ENCODE data around the gene KLK4.

The KLK4 gene

GRCh38 chr19:50870417-50871089, 40.6 kb downstream of the KLK4 start:
- no peak overlapping the region for H3K27ac ChIP-seq
- H3K4me1 ChIP-seq, result no peaks in the 10 kb centered on the region
- no peaks in the 10 kb centered on the region for H3K9me3 ChIP-seq (ENCODE audit: control insufficient read depth, low read length)
- H3K4me3 ChIP-seq (ENCODE audit: low read depth, low read length), result no peak overlapping the region
- H2AFZ ChIP-seq, result no peak overlapping the region
- TF ChIP-seq CTCF (IDR thresholded peaks at IDR 0.05), result no peak
- no peaks in the 10 kb centered on the region for H3K36me3 ChIP-seq (ENCODE audit: control insufficient read depth, insufficient read depth, low read length)
- no peak overlapping the region for H3K4me2 ChIP-seq (ENCODE audit: low read length)
- H3K79me2 ChIP-seq, result no peaks in the 10 kb centered on the region
- H3K9ac ChIP-seq, result no peak overlapping the region
- H3K27me3 ChIP-seq (ENCODE audit: control insufficient read depth, insufficient read depth, low read length), result no peaks in the 10 kb centered on the region

GRCh38 chr19:50869479-50869878, 41.7 kb downstream of the KLK4 start:
- no peak for TF ChIP-seq CTCF (IDR thresholded peaks at IDR 0.05)
- Histone ChIP-seq H2AFZ (no peak overlapping the region), H3K27me3 (ENCODE audit: control insufficient read depth, insufficient read depth, low read length) (no peaks in the 10 kb centered on the region), H3K4me3 (ENCODE audit: low read depth, low read length) (no peak overlapping the region), H3K27ac (no peak overlapping the region), H3K4me2 (ENCODE audit: low read length) (no peak overlapping the region), H3K9me3 (ENCODE audit: control insufficient read depth, low read length) (no peaks in the 10 kb centered on the region), H3K4me1 (no peaks in the 10 kb centered on the region), H3K36me3 (ENCODE audit: control insufficient read depth, insufficient read depth, low read length) (no peaks in the 10 kb centered on the region), H3K79me2 (no peaks in the 10 kb centered on the region), H3K9ac (no peak overlapping the region)

- H3K4me1 ChIP-seq, result no peaks in the 10 kb centered on the region
- no peak for TF ChIP-seq CTCF (IDR thresholded peaks at IDR 0.05)
- H3K27ac ChIP-seq, result no peak overlapping the region
- no peaks in the 10 kb centered on the region for H3K9me3 ChIP-seq (ENCODE audit: control insufficient read depth, low read length)
- no peak overlapping the region for H3K4me2 ChIP-seq (ENCODE audit: low read length)
- no peak overlapping the region for H3K9ac ChIP-seq
- H3K36me3 ChIP-seq (ENCODE audit: control insufficient read depth, insufficient read depth, low read length), result no peaks in the 10 kb centered on the region
- no peak overlapping the region for H2AFZ ChIP-seq
- no peak overlapping the region for H3K4me3 ChIP-seq (ENCODE audit: low read depth, low read length)
- no peaks in the 10 kb centered on the region for H3K79me2 ChIP-seq
- H3K27me3 ChIP-seq (ENCODE audit: control insufficient read depth, insufficient read depth, low read length), result no peaks in the 10 kb centered on the region
Measured at GRCh38 chr19:50861496-50862286, 49.5 kb downstream of the KLK4 start.

- no peak for TF ChIP-seq CTCF (IDR thresholded peaks at IDR 0.05)
- H3K27me3 ChIP-seq (ENCODE audit: control insufficient read depth, insufficient read depth, low read length), result no peaks in the 10 kb centered on the region
- no peak overlapping the region for H2AFZ ChIP-seq
- no peak overlapping the region for H3K27ac ChIP-seq
- no peak overlapping the region for H3K4me3 ChIP-seq (ENCODE audit: low read depth, low read length)
- H3K79me2 ChIP-seq, result no peaks in the 10 kb centered on the region
- H3K4me2 ChIP-seq (ENCODE audit: low read length), result no peak overlapping the region
- no peak overlapping the region for H3K9ac ChIP-seq
- H3K36me3 ChIP-seq (ENCODE audit: control insufficient read depth, insufficient read depth, low read length), result no peaks in the 10 kb centered on the region
- no peaks in the 10 kb centered on the region for H3K9me3 ChIP-seq (ENCODE audit: control insufficient read depth, low read length)
- no peaks in the 10 kb centered on the region for H3K4me1 ChIP-seq
Measured at GRCh38 chr19:50861010-50861409, 50.2 kb downstream of the KLK4 start.
